Activated T-cell treated with anti-CD3 and anti-CD28 coated beads, Interleukin-2, amount 50 U/mL, for 1 hour (primary cell): ENCODE data around the gene KANSL1.
"Not testable (repeated sequence)": the region's sequence is repeated elsewhere in the genome, so short reads cannot be mapped to it uniquely, and the experiment has no call there.

ENCODE experiments used
- DNase-seq: peaks from one replicate; pipeline ENCODE4 v3.0.0-alpha.2; 2020

The KANSL1 gene

GRCh38 chr17:46108550-46109110, 84.6 kb downstream of the KANSL1 start:
- no peak for DNase-seq

- DNase-seq: no peak
Measured at GRCh38 chr17:46108120-46108519, 85.1 kb downstream of the KANSL1 start.

GRCh38 chr17:46106966-46107644, 86.1 kb downstream of the KANSL1 start:
- DNase-seq: no peak

GRCh38 chr17:46102806-46103205, 90.4 kb downstream of the KANSL1 start:
- DNase-seq: not testable (repeated sequence)

GRCh38 chr17:46101785-46102617, 91.2 kb downstream of the KANSL1 start:
- DNase-seq: not testable (repeated sequence)

GRCh38 chr17:46100590-46100989, 92.6 kb downstream of the KANSL1 start:
- no peak for DNase-seq

- no peak for DNase-seq
Measured at GRCh38 chr17:46099865-46100264, 93.4 kb downstream of the KANSL1 start.

GRCh38 chr17:46097497-46097896, 95.7 kb downstream of the KANSL1 start:
- DNase-seq: no peak

GRCh38 chr17:46092991-46093390, 100.2 kb downstream of the KANSL1 start:
- DNase-seq: no peak

- DNase-seq: no peak
Measured at GRCh38 chr17:46090871-46091270, 102.4 kb downstream of the KANSL1 start.

- DNase-seq: no peak
Measured at GRCh38 chr17:46089389-46089965, 103.8 kb downstream of the KANSL1 start.

GRCh38 chr17:46088595-46088994, 104.6 kb downstream of the KANSL1 start:
- no peak for DNase-seq

GRCh38 chr17:46087871-46088270, 105.4 kb downstream of the KANSL1 start:
- DNase-seq: not testable (repeated sequence)

- DNase-seq: no peak
Measured at GRCh38 chr17:46086821-46087220, 106.4 kb downstream of the KANSL1 start.

GRCh38 chr17:46085522-46085921, 107.7 kb downstream of the KANSL1 start:
- no peak for DNase-seq

GRCh38 chr17:46082257-46082656, 111.0 kb downstream of the KANSL1 start:
- no peak for DNase-seq

GRCh38 chr17:46081018-46081320, 112.3 kb downstream of the KANSL1 start:
- no peak for DNase-seq

- no peak for DNase-seq
Measured at GRCh38 chr17:46080118-46081017, 112.9 kb downstream of the KANSL1 start.

GRCh38 chr17:46078675-46079074, 114.6 kb downstream of the KANSL1 start:
- DNase-seq: no peak

- DNase-seq: no peak
Measured at GRCh38 chr17:46074540-46074939, 118.7 kb downstream of the KANSL1 start.

GRCh38 chr17:46072998-46073397, 120.2 kb downstream of the KANSL1 start:
- no peak for DNase-seq

GRCh38 chr17:46071796-46072195, 121.4 kb downstream of the KANSL1 start:
- DNase-seq: no peak

GRCh38 chr17:46064460-46064859, 128.8 kb downstream of the KANSL1 start:
- DNase-seq: no peak
